HG02970 (cell line): Measurements from ENCODE around the gene KRTAP21-3.
"Not testable (repeated sequence)": the region's sequence is repeated elsewhere in the genome, so short reads cannot be mapped to it uniquely, and the experiment has no call there.

Source experiments
- ATAC-seq: cut with Tn5 transposase; IDR thresholded peaks from one replicate; pipeline ENCODE4 v1.9.1; 2021; ENCODE audit warnings: mild to moderate bottlenecking, moderate library complexity, moderate number of reproducible peaks; ENCODE audit not compliant: unreplicated experiment, low FRiP score

The KRTAP21-3 gene

DNA sequence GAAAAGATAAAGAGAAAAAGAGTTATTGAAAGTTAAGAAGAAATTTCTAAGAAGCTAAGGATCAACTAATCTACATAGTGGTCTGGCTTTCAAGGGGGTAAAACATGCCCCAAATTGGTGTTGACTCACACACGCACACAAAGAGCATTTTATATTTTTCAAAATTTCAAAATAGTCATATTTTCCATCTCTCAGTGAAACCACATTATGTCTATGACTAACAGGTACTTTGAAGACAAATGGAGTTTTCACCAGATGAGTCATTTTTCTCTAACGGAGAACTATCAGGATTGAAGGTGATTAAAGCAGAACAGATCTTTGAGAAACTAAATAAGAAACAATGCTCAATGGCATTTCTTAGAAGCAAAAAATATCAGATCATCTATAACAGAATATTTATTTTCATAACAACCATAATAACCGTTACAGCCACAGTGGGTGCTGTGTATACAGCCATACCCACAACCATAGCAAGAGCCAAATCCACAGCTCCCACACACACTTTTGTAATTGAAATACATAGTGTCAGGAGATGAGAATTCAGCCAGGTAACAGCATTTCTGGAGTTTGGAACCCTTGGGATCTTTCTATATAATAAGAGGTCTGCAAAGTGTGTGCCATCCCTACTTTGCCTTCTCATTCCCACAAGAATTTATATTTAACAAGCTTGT is at the start of gene KRTAP21-3:
KRTAP21-3 (minus strand) TSS at position 539 of the 671 bp plus-strand sequence; CDS start at position 521, 18 bp downstream.
- no peak for ATAC-seq

- ATAC-seq = no peak
Observed at GRCh38 chr21:30760776-30761175, 42.2 kb upstream of the KRTAP21-3 start.

- no peak for ATAC-seq
Observed at GRCh38 chr21:30758306-30758705, 39.7 kb upstream of the KRTAP21-3 start.

DNA sequence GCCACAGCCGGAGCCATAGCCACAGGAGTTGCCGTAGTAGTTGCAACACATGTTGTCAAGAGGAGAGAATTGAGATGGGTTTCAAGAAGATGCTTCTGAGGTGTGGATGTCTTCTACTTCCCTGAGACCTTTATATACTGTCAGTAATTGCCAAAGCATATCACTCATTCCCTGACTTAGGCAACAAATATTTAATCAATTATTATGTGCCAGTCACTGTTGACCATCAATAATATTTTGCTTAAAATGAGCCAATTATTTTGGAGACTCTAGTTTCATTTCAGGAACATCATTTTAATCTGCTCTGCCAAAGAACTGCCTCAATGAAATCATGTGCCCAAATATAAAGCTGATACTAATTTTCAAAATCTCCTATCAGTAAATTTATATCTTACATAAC is 36.8 kb upstream of the KRTAP21-3 start, which contains the start of gene KRTAP21-1:
KRTAP21-1 (minus strand) TSS at position 101 of the 400 bp plus-strand sequence; CDS start at position 51, 50 bp downstream.
- not testable (repeated sequence) for ATAC-seq

GRCh38 chr21:30747159-30747558 is 28.6 kb upstream of the KRTAP21-3 start, which contains the start of gene KRTAP21-2:
Gene KRTAP21-2, minus strand, starts transcription at chr21:30747259. Its CDS starts 57 bp downstream, at chr21:30747202.
- ATAC-seq = no peak

GRCh38 chr21:30740462-30740861 is 21.9 kb upstream of the KRTAP21-3 start:
- no peak for ATAC-seq

DNA sequence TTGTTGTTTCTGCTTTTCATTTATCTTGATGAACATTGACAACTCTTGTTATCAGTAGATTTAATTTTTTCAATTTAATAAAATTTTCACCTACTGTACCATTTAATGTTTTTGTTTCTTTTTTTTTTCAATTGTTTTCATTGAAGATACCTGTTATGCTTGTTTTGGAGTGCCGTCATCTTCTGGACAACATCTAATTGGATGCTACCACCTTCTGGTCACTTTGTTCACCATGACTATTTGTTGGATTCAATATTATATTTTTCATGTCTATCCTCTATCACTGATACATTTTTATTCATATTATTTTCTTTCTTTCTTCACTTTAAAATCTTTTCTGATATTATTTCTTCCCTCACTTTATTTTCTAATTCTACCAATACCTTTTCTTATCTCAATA is 14.4 kb upstream of the KRTAP21-3 start:
- no peak for ATAC-seq

GRCh38 chr21:30726726-30727125 is 8.1 kb upstream of the KRTAP21-3 start:
- ATAC-seq = no peak

DNA sequence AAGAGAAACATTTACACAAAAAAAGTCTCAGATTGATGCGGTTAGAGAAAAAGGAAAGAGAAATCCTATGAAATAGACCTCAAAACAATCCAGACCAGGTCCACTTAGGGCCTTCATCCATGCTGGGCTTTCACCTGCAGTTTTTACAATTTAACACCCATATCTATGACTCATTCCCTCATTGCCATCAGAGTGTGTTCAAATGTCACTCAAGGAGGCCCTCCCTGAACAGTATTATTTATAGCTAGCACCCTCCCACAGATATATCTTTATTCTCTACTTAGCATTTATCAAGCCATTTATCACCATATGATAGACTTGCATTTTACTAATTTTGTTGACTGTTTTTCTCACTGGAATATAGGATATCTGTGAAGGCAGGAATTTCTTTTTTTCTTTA is 824 bp upstream of the KRTAP21-3 start:
- ATAC-seq = no peak

- no peak for ATAC-seq
Observed at GRCh38 chr21:30717105-30717504, 1.5 kb downstream of the KRTAP21-3 start.

- no peak for ATAC-seq
Observed at GRCh38 chr21:30714946-30715345, 3.6 kb downstream of the KRTAP21-3 start.

- ATAC-seq = no peak
Observed at GRCh38 chr21:30714456-30714855, 4.1 kb downstream of the KRTAP21-3 start.

- ATAC-seq = no peak
Observed at GRCh38 chr21:30713766-30714165, 4.8 kb downstream of the KRTAP21-3 start.

- no peak for ATAC-seq
Observed at GRCh38 chr21:30710499-30710898, 8.1 kb downstream of the KRTAP21-3 start.

DNA sequence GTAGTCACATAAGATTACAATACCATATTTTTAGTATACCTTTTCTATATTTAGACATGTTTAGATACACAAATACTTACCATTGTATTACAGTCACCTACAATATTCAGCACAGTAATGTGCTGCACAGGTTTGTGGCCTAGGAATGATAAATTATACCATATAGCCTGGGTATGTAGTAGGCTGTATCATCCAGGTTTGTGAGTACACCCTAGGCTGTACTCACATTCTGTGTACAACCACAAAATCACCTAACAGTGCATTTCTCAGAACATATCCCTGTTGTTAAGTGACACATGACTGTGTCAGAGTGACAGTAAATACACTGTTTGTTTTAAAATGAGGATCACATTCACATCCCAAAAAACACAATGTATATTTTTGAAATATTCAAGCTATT is 11.2 kb downstream of the KRTAP21-3 start:
- no peak for ATAC-seq

DNA sequence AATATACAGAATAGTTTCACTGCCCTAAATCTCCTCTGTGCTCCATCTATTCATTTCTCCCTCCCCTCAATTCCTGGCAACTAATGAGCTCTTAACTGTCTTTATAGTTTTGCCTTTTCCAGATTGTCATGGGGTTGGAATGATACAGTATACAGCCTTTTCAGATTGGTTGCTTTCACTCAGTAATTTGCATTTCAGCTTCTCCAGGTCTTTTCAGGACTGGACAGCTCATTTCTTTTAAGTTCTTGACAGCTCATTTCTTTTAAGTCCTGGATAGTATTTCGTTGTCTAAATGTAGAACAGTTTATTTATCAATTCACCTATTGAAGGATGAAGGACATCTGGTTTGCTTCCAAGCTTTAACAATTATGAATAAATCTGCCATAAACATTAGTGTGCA is 22.6 kb downstream of the KRTAP21-3 start:
- ATAC-seq = no peak

DNA sequence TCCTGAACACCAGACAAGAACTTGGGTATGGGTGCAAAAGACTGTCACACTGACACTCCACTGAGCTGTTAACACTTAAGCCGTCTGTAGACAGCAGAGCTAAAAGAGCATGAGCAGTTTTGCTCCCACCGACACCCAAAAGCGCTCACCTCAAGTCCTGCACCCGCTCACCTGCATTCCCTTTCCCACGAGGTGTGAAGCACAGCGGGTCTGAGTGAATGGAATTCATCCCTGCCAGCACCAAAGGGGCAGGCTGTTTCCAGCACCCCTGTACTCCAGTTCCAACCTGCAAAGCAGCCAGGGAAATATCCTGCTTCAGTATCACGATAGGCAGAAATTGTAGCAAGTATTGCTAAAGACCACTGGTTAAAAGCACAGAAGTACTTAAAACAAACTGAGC is 28.8 kb downstream of the KRTAP21-3 start:
- no peak for ATAC-seq

DNA sequence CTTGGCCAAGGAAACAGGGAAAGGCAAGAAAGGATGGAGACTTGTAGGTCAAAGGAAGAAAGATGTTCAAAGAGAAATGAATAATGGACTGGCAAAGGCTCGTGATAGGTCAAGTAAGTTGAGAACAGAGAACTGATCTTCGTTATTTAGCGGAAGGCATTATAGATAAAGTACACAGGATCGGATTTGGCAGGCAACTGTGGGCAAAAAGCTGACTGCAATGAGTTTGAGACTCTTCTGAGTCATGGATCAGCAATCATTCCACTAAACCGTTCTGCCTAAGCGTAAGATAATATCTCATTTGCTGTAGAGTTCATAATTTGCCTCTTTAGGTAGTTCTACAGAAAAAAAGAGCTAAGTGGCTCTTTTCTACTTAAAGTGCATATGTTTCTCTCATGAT is 34.1 kb downstream of the KRTAP21-3 start:
- no peak for ATAC-seq

- no peak for ATAC-seq
Observed at GRCh38 chr21:30680586-30680985, 38.0 kb downstream of the KRTAP21-3 start.

- no peak for ATAC-seq
Observed at GRCh38 chr21:30676737-30677136, 41.8 kb downstream of the KRTAP21-3 start.

GRCh38 chr21:30674312-30674711 is 44.3 kb downstream of the KRTAP21-3 start:
- no peak for ATAC-seq

DNA sequence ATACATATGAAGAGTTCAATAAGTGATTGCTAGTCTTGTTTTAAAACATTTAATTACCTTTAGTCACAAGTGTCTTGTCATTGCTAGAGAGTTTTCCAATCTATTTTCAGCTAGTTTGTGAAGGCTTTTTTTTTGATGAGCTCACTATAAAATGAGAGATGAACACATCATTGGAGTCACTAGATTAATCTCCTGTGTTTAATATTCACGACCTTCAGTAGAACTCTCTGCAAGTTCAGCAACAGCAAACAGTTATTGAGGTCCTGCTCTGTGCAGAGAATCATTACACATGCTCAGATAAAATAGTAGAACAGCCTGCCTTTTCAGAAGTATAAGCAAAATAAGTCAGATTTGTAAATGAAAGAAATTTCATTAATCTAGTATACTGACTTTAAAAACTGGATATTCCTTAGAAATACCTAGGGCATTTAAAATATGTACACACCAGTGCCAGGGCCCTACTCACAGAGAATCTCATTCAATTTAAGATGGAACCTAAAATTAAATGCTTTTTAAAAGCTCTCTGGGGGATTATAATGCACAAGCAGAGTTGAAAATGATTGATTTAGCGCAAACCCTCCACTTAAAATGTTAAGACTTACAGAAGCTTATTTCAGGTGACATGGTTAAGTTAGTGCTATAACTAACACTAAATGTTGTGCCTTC is 45.5 kb downstream of the KRTAP21-3 start:
- no peak for ATAC-seq
